ENCODE measurements around the gene TREH.

TREH gene

GRCh38 chr11:118671254-118671653 is 8.2 kb downstream of the TREH start:
- TF ChIP-seq, protein P1, sequence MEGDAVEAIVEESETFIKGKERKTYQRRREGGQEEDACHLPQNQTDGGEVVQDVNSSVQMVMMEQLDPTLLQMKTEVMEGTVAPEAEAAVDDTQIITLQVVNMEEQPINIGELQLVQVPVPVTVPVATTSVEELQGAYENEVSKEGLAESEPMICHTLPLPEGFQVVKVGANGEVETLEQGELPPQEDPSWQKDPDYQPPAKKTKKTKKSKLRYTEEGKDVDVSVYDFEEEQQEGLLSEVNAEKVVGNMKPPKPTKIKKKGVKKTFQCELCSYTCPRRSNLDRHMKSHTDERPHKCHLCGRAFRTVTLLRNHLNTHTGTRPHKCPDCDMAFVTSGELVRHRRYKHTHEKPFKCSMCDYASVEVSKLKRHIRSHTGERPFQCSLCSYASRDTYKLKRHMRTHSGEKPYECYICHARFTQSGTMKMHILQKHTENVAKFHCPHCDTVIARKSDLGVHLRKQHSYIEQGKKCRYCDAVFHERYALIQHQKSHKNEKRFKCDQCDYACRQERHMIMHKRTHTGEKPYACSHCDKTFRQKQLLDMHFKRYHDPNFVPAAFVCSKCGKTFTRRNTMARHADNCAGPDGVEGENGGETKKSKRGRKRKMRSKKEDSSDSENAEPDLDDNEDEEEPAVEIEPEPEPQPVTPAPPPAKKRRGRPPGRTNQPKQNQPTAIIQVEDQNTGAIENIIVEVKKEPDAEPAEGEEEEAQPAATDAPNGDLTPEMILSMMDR (IDR thresholded peaks at IDR 0.05; ENCODE audit: low read depth, low read length, missing control alignments): no peak
- Histone ChIP-seq H3K36me3 (replicated peaks) (no peaks in the 10 kb centered on the region), H3K4me3 (ENCODE audit: low read depth, low read length) (no peak overlapping the region), H3K27ac (no peak overlapping the region), H3K27me3 (replicated peaks) (peaks cover 2% of the 10 kb centered on the region)
- DNase-seq: no peak
- in situ Hi-C loops (cut with HindIII; ENCODE audit: low pct_ligation_motif_present, low sequenced_read_pairs): no loop called here

DNA sequence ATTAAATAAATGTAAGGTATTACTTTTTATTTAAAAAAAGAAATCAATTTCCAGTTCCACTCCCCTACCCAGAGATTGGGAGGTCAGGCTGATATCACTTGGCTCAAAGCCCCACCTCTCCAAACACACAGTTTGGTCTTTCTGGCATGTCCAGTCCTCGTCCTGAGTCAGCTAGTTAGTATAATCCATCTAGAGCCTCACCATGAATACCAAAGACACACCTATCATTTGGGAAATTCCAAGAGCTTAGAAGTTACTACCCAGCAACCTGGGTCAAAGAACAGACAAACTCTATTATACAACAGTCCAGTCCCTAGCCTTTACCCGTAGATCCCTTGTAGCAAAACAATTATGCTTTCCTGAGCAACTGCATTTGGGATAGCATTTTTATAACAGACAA is 9.4 kb downstream of the TREH start:
- H3K36me3 ChIP-seq (replicated peaks): no peaks in the 10 kb centered on the region
- H3K4me3 ChIP-seq (ENCODE audit: low read depth, low read length): no peak overlapping the region
- no peak for DNase-seq
- in situ Hi-C loops (cut with HindIII; ENCODE audit: low pct_ligation_motif_present, low sequenced_read_pairs): no loop called here
- peaks cover 2% of the 10 kb centered on the region for H3K27me3 ChIP-seq (replicated peaks)
- no peak overlapping the region for H3K27ac ChIP-seq
- TF ChIP-seq, protein P1 (IDR thresholded peaks at IDR 0.05; ENCODE audit: low read depth, low read length, missing control alignments): no peak

DNA sequence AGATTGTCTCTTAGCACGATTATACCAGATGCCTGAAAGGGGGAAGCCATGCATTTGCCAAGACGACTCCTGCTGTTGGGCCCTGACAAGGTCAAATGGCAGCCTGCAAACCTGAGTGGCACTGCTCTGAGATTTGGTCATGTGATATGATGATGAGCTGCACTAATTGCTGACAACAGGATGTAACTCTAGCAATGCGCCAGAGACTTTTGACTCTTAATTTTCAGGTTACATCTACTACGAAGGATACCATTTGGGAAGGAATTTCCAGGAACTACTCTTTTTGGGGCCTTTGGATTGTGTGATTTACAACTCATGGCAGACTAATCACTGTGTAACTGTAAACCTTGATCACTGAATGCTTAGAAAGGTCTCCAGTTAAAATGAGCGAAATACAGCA is 13.1 kb downstream of the TREH start:
- in situ Hi-C loops (cut with HindIII; ENCODE audit: low pct_ligation_motif_present, low sequenced_read_pairs): no loop called here
- TF ChIP-seq, protein P1 (IDR thresholded peaks at IDR 0.05; ENCODE audit: low read depth, low read length, missing control alignments): no peak
- no peak overlapping the region for H3K27ac ChIP-seq
- no peaks in the 10 kb centered on the region for H3K36me3 ChIP-seq (replicated peaks)
- no peak for DNase-seq
- no peak overlapping the region for H3K4me3 ChIP-seq (ENCODE audit: low read depth, low read length)
- peaks cover 2% of the 10 kb centered on the region for H3K27me3 ChIP-seq (replicated peaks)

- TF ChIP-seq, protein P1 (IDR thresholded peaks at IDR 0.05; ENCODE audit: low read depth, low read length, missing control alignments): no peak
- H3K36me3 ChIP-seq (replicated peaks): no peaks in the 10 kb centered on the region
- DNase-seq: no peak
- no peak overlapping the region for H3K27ac ChIP-seq
- H3K4me3 ChIP-seq (ENCODE audit: low read depth, low read length): no peak overlapping the region
- no peaks in the 10 kb centered on the region for H3K27me3 ChIP-seq (replicated peaks)
- in situ Hi-C loops (cut with HindIII; ENCODE audit: low pct_ligation_motif_present, low sequenced_read_pairs): no loop called here
Observed at GRCh38 chr11:118663902-118664301, 15.5 kb downstream of the TREH start.

GRCh38 chr11:118663381-118663780 is 16.1 kb downstream of the TREH start:
- Histone ChIP-seq H3K4me3 (ENCODE audit: low read depth, low read length) (no peak overlapping the region), H3K27me3 (replicated peaks) (no peaks in the 10 kb centered on the region), H3K36me3 (replicated peaks) (no peaks in the 10 kb centered on the region), H3K27ac (no peak overlapping the region)
- in situ Hi-C loops (cut with HindIII; ENCODE audit: low pct_ligation_motif_present, low sequenced_read_pairs): no loop called here
- DNase-seq: no peak
- TF ChIP-seq, protein P1 (IDR thresholded peaks at IDR 0.05; ENCODE audit: low read depth, low read length, missing control alignments): no peak

Measured in brain microvascular endothelial cell (primary cell).